HepG2 (cell line): ENCODE results near the gene APBB3. TPM values are rescaled to one million over a fixed set of nuclear protein-coding genes. Genes with fewer than 3 reads are reported as not detected.

Experiments
- ATF7-NPFF ChIP-seq: sonication (generic); formaldehyde crosslinking; IDR thresholded peaks from 2 replicates; pipeline ENCODE4 v1.8.1; 2023; ENCODE audit warnings: mild to moderate bottlenecking, low read depth, missing genetic modification reagents, moderate library complexity
- BRCA1 ChIP-seq: sonication (generic); formaldehyde crosslinking; IDR thresholded peaks from 2 replicates; pipeline ENCODE4 v1.4.0; 2020; ENCODE audit warnings: missing genetic modification reagents
- DR1 ChIP-seq: sonication (generic); formaldehyde crosslinking; IDR thresholded peaks from 2 replicates; pipeline ENCODE4 v1.8.0; 2021; ENCODE audit warnings: mild to moderate bottlenecking, missing genetic modification reagents, inconsistent platforms
- ETV5 ChIP-seq: IDR thresholded peaks from 2 replicates; pipeline ENCODE4 v1.6.1; 2018; ENCODE audit warnings: missing biosample characterization, missing genetic modification reagents, inconsistent platforms, borderline replicate concordance
- FOXC1 ChIP-seq: sonication (generic); formaldehyde crosslinking; IDR thresholded peaks from 2 replicates; pipeline ENCODE4 v1.8.0; 2022; ENCODE audit warnings: mild to moderate bottlenecking, missing genetic modification reagents, borderline replicate concordance
- HNRNPK ChIP-seq: fragments of 200-400 bp; formaldehyde crosslinking; IDR thresholded peaks from 2 replicates; pipeline ENCODE4 v1.6.1; 2018; ENCODE audit warnings: low read length, low read depth, moderate library complexity, mild to moderate bottlenecking; ENCODE audit not compliant: poor library complexity, severe bottlenecking
- HNRNPUL1 ChIP-seq: fragments of 200-400 bp; formaldehyde crosslinking; IDR thresholded peaks from 2 replicates; pipeline ENCODE4 v1.6.1; 2017; ENCODE audit warnings: low read depth, mild to moderate bottlenecking, low read length, moderate library complexity
- KLF12 ChIP-seq: sonication (generic); formaldehyde crosslinking; IDR thresholded peaks from 2 replicates; pipeline ENCODE4 v1.4.0; 2020; ENCODE audit warnings: missing genetic modification reagents, borderline replicate concordance
- KLF16 ChIP-seq, 2 experiments: sonication (generic) in 1 of 2; formaldehyde crosslinking in 1 of 2; IDR thresholded peaks; 2 replicates each; pipeline versions ENCODE4 v1.6.1 to v1.8.0; 2016 to 2023; ENCODE audit warnings: missing genetic modification reagents in 2 of 2, missing compliant biosample characterization in 1 of 2
- KLF9 ChIP-seq: IDR thresholded peaks from 2 replicates; pipeline ENCODE4 v1.6.1; 2016; ENCODE audit warnings: low read depth
- MED1 ChIP-seq: sonication (generic); formaldehyde crosslinking; IDR thresholded peaks from 2 replicates; pipeline ENCODE4 v1.4.0; 2020; ENCODE audit warnings: missing genetic modification reagents
- MTF2 ChIP-seq: sonication (generic); formaldehyde crosslinking; IDR thresholded peaks from 2 replicates; pipeline ENCODE4 v1.5.0; 2020; ENCODE audit warnings: missing genetic modification reagents, borderline replicate concordance
- NFATC3 ChIP-seq: sonication (generic); formaldehyde crosslinking; IDR thresholded peaks from 2 replicates; pipeline ENCODE4 v1.5.1; 2020; ENCODE audit warnings: mild to moderate bottlenecking, missing genetic modification reagents
- RFX1 ChIP-seq: fragments of 450-650 bp; IDR thresholded peaks from 2 replicates; pipeline ENCODE4 v1.6.1; 2017
- SOX13 ChIP-seq, 3 experiments: fragments of 450-650 bp in 1 of 3; sonication (generic) in 1 of 3; formaldehyde crosslinking in 1 of 3; IDR thresholded peaks in 2 of 3; conservative IDR thresholded peaks in 1 of 3; 2 replicates each; pipeline versions ENCODE4 v1.5.0 to v1.6.1; 2016 to 2020; ENCODE audit warnings: antibody characterized with exemption in 1 of 3, mild to moderate bottlenecking in 1 of 3, missing compliant biosample characterization in 1 of 3, missing genetic modification reagents in 1 of 3, moderate library complexity in 1 of 3
- SPEN ChIP-seq: sonication (generic); formaldehyde crosslinking; IDR thresholded peaks from 2 replicates; pipeline ENCODE4 v1.5.1; 2020; ENCODE audit warnings: low read depth, mild to moderate bottlenecking, missing genetic modification reagents
- ZKSCAN5 ChIP-seq: sonication (generic); formaldehyde crosslinking; IDR thresholded peaks from 2 replicates; pipeline ENCODE4 v1.5.1; 2020; ENCODE audit warnings: mild to moderate bottlenecking, missing genetic modification reagents
- ZNF296 ChIP-seq: sonication (generic); formaldehyde crosslinking; conservative IDR thresholded peaks from 2 replicates; pipeline ENCODE4 v1.5.0; 2020; ENCODE audit warnings: mild to moderate bottlenecking, missing genetic modification reagents
- ZNF552 ChIP-seq: sonication (generic); formaldehyde crosslinking; IDR thresholded peaks from 2 replicates; pipeline ENCODE4 v1.9.0; 2022; ENCODE audit warnings: missing genetic modification reagents, mild to moderate bottlenecking, borderline replicate concordance
- ZNF598 ChIP-seq: sonication (generic); formaldehyde crosslinking; IDR thresholded peaks from 2 replicates; pipeline ENCODE4 v1.5.1; 2020; ENCODE audit warnings: mild to moderate bottlenecking, missing genetic modification reagents, borderline replicate concordance
- ZNF703 ChIP-seq: sonication (generic); formaldehyde crosslinking; IDR thresholded peaks from 2 replicates; pipeline ENCODE4 v1.5.1; 2020; ENCODE audit warnings: missing genetic modification reagents, mild to moderate bottlenecking, moderate library complexity, borderline replicate concordance
- ZNF746 ChIP-seq: sonication (generic); formaldehyde crosslinking; IDR thresholded peaks from 2 replicates; pipeline ENCODE4 v1.8.0; 2022; ENCODE audit warnings: mild to moderate bottlenecking, missing genetic modification reagents
- ZSCAN29 ChIP-seq: sonication (generic); formaldehyde crosslinking; conservative IDR thresholded peaks from 2 replicates; pipeline ENCODE4 v1.4.0; 2020; ENCODE audit warnings: mild to moderate bottlenecking, missing genetic modification reagents
- polyA plus RNA-seq, 8 experiments: library from polyadenylated mRNA; depleted of rRNA in 3 of 8; stranded (reverse) in 7 of 8; unstranded in 1 of 8; fragments of >200 nt; fragmentation: Illumina TruSeq in 4 of 8; extraction: Trizol in 4 of 8; gene quantifications; 2 replicates each; pipeline versions ENCODE4 v1.2.1 to v1.2.3, GENCODE V29; 2011 to 2016; ENCODE audit warnings: low read depth in 4 of 8, missing spikeins in 1 of 8, mixed read lengths in 1 of 8; ENCODE audit not compliant: insufficient read depth in 1 of 8
- total RNA-seq, 5 experiments: library from RNA; depleted of rRNA; stranded (reverse); fragments of >200 nt; fragmentation: Illumina TruSeq; extraction: Trizol; gene quantifications; 2 replicates each; pipeline ENCODE4 v1.2.3, GENCODE V29; 2016; ENCODE audit warnings: low read depth in 1 of 5
- TF ChIP-seq, protein P1 (sequence below): sonication (generic); formaldehyde crosslinking; conservative IDR thresholded peaks from 2 replicates; pipeline ENCODE4 v1.4.0; 2020; ENCODE audit warnings: missing genetic modification reagents
- TF ChIP-seq, protein P2 (sequence below): sonication (generic); formaldehyde crosslinking; IDR thresholded peaks from 2 replicates; pipeline ENCODE4 v1.8.0; 2022; ENCODE audit warnings: low read depth, missing genetic modification reagents

The APBB3 gene
- total and polyA plus RNA-seq, 2 of the 13 experiments (the other 11 are each of a cell fraction or from before 2014, with no cell fraction given), result 0.38 to 0.78 TPM

DNA sequence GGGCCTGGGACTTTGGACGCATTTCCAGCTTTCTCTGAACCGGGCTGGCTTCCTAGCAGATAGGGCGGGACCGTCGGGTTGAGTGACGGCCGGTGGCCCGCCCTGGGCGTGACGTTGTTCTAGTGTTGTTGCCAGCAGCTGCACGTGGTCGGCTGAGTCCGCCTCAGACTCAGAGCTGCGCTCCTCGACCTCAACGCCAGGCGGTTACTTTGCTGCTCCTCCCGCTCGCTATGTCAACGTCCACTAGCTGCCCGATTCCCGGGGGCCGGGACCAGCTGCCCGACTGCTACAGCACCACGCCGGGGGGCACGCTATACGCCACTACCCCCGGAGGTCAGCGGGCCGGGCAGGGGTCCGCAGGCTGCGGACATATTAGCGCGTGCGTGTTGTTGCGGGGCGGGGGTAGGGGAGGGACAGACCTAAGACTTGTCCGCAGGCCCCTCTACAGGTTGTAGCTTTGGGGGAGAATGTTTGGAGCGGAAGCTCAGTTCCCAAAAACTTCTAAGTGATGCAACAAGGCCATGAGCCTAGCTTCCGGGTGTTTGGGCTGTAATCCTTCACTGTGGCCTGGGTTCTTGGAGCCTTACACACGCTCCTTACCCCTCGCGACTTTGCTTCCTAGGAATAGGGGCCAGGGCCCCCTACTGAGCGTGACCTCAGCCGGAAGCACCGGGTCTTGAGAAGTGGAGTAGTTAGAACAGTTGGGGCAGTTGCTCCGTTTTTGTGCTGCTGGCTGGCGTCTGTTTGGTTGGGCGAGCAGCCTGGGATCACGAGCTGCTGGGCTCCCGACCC is 16.7 kb downstream of the APBB3 start, which contains the start of gene EIF4EBP3 (continued):
- TF ChIP-seq FOXC1 (CRISPR knock-in tag) (peak; percentile 56; the same call in 1 of the 2 replicates), KLF16 (CRISPR knock-in tag; IDR thresholded peaks at IDR 0.05) (peak in 1 of 2 experiments; percentile 45; a peak in 1 of 4 replicates), ZNF703 (CRISPR knock-in tag) (no peak), HNRNPUL1 (no peak), DR1 (CRISPR knock-in tag) (no peak), ZKSCAN5 (CRISPR knock-in tag) (no peak), MTF2 (CRISPR knock-in tag) (0 out of 2 replicates have a peak, but pooled peaks have one; percentile 55), ATF7-NPFF (CRISPR knock-in tag) (peak; percentile 60; the same call in 1 of the 2 replicates), ZNF746 (CRISPR knock-in tag) (no peak), SPEN (CRISPR knock-in tag) (no peak; the same call in 1 of the 2 replicates), KLF12 (0 out of 2 replicates have a peak, but pooled peaks have one; percentile 44), MED1 (CRISPR knock-in tag) (peak; percentile 85), BRCA1 (CRISPR knock-in tag) (no peak), ZNF552 (CRISPR knock-in tag) (no peak), ZNF598 (CRISPR knock-in tag) (peak; percentile 73; the same call in 1 of the 2 replicates), ZSCAN29 (CRISPR knock-in tag) (no peak), KLF9 (CRISPR knock-in tag) (no peak; the same call in 1 of the 2 replicates), ZNF296 (CRISPR knock-in tag) (no peak), RFX1 (no peak), HNRNPK (peak; percentile 42), SOX13 (IDR thresholded peaks at IDR 0.05) (no peak), SOX13 (CRISPR knock-in tag; conservative IDR thresholded peaks at IDR 0.05 in 1 of 2, IDR thresholded peaks at IDR 0.05 in 1 of 2) (peak in 1 of 2 experiments; percentile 55; a peak in 3 of 4 replicates), NFATC3 (CRISPR knock-in tag) (peak; percentile 62; the same call in 1 of the 2 replicates), ETV5 (CRISPR knock-in tag) (0 out of 2 replicates have a peak, but pooled peaks have one; percentile 26)
- TF ChIP-seq, protein P1, sequence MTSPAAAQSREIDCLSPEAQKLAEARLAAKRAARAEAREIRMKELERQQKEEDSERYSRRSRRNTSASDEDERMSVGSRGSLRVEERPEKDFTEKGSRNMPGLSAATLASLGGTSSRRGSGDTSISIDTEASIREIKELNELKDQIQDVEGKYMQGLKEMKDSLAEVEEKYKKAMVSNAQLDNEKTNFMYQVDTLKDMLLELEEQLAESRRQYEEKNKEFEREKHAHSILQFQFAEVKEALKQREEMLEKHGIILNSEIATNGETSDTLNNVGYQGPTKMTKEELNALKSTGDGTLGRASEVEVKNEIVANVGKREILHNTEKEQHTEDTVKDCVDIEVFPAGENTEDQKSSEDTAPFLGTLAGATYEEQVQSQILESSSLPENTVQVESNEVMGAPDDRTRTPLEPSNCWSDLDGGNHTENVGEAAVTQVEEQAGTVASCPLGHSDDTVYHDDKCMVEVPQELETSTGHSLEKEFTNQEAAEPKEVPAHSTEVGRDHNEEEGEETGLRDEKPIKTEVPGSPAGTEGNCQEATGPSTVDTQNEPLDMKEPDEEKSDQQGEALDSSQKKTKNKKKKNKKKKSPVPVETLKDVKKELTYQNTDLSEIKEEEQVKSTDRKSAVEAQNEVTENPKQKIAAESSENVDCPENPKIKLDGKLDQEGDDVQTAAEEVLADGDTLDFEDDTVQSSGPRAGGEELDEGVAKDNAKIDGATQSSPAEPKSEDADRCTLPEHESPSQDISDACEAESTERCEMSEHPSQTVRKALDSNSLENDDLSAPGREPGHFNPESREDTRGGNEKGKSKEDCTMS (CRISPR knock-in tag), result no peak
- TF ChIP-seq, protein P2, sequence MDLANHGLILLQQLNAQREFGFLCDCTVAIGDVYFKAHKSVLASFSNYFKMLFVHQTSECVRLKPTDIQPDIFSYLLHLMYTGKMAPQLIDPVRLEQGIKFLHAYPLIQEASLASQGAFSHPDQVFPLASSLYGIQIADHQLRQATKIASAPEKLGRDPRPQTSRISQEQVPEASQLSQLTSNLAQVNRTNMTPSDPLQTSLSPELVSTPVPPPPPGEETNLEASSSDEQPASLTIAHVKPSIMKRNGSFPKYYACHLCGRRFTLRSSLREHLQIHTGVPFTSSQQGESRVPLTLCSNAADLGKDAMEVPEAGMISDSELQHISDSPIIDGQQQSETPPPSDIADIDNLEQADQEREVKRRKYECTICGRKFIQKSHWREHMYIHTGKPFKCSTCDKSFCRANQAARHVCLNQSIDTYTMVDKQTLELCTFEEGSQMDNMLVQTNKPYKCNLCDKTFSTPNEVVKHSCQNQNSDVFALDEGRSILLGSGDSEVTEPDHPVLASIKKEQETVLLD (CRISPR knock-in tag), result no peak
